ENCODE measurements around the gene ZNF638.

DNA sequence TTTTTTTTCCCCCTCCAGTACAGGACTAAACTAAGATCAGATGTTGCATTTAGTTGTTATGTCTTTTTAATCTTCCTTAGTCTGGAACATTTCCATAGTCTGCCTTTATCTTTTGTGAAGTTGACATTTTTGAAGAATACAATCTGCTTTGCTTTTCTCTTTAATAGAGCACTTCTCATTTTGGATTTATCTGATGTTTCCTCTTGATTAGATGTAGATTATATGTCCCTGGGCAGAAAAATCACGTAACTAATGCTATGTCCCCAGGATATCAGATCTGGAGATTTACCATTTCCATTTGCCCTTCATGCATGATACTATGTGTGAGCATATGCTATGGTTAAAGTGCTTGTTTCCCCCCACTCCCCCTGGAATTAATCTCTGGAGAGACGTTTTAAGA, 6.2 kb downstream of the ZNF638 start:
- TF ChIP-seq POLR2AphosphoS5 (IDR thresholded peaks at IDR 0.05; ENCODE audit: low read depth, low read length): no peak
- no peak for TF ChIP-seq REST (IDR thresholded peaks at IDR 0.05; ENCODE audit: insufficient read depth in 1 of 2, low read depth in 2 of 2, low read length in 2 of 2)
- no peak for TF ChIP-seq SIN3A (IDR thresholded peaks at IDR 0.05; ENCODE audit: borderline replicate concordance, insufficient read depth, low read length)
- no peak for TF ChIP-seq TAF1 (IDR thresholded peaks at IDR 0.05; ENCODE audit: borderline replicate concordance, insufficient read depth, low read length)
- TF ChIP-seq FOXP2 (optimal IDR thresholded peaks at IDR 0.05; ENCODE audit: borderline replicate concordance, extremely low read depth, extremely low read length, insufficient read depth): no peak
